Hematopoietic multipotent progenitor cell treated with erythropoietin and hydrocortisone succinate and interleukin-3 and kit ligand, for 17 days (in vitro differentiated cells): ENCODE measurements around the gene AHRR.

ENCODE experiments used
- DNase-seq: peaks from one replicate; pipeline ENCODE4 v3.0.0-alpha.2; 2015; ENCODE audit warnings: low spot score

Gene AHRR

DNA sequence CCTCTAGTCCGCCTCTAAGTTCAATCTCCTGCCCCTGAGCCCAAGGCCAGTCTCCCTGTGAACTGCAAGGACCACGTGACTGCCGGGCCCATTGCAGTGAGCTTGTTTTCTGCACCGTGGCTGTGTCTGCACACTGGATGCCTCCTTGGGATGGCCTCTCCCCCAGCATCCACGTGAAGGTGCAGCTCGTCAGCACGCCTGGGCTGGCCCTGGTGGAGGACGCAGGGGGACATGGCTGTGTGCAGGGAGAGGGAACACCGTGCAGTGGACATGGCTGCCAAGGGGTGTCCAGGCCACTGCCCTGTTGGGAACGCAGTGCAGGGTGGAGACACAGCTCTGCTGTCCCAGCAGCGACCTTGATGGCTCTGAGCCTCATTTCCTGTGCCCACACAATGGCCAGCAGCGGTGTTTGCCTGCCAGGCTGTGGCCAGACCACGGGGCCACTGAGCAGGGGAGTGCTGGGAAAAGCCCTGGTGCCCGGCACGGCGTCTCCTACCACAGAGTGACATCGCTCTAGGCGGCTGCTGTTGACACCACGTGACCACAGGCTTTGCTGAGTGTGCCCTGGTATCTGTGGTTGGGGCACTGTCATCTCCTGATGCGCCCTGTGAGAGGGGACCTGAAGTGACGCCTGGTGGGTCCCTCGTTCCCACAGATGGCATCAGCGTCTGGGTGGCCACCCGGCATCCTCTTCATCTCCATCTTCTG is 94.6 kb downstream of the AHRR start:
- DNase-seq, result no peak

DNA sequence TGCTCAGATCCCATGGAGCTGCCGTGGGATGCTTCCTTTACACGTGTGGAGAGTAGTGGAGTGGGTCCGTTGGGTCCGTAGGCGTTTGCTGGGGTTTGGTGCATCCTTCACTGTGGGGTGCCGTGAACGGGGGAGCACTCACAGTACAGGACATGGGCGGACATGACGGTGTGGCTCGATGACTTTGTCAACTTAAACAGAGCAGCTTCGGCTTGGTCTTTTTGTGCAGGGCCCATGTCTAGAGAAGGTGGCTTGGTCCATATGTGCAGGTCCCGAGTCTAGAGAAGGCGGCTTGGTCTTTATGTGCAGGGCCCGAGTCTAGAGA is 95.1 kb downstream of the AHRR start:
- no peak for DNase-seq

DNA sequence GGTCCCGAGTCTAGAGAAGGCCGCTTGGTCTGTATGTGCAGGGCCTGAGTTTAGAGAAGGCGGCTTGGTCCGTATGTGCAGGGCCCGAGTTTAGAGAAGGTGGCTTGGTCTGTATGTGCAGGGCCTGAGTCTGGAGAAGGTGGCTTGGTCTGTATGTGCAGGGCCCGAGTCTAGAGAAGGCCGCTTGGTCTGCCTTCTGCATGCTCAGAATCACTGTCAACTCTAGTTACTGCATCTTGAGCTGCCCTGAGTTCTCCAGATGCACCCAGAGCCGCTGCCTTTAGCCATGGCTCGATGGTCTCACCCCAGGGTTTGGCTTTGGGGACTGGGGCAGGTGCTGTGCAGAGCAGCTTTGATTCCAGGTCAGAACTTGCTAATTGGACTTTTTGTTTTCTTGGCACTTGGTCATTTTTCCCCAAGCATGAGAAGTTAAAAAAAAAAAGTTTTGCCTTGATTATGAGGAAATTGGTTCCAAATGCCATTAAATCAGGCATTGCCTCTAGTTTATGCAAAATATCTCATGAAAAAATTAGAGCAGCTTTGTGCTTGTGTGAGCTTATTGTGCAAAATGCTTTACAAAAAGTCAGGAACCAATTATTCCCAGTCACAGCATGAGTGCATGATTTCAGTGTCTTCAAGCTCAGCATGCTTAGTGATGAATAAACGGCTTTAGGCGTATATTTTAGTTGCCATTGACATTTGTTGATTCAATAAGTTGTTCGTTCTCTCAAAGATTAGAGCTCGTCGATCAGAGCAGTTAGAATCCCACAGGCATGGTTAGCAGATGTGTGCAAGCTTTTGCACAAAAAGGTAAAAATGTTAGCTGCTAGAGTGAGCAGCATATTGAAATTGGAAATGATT is 96.0 kb downstream of the AHRR start:
- DNase-seq, result no peak

DNA sequence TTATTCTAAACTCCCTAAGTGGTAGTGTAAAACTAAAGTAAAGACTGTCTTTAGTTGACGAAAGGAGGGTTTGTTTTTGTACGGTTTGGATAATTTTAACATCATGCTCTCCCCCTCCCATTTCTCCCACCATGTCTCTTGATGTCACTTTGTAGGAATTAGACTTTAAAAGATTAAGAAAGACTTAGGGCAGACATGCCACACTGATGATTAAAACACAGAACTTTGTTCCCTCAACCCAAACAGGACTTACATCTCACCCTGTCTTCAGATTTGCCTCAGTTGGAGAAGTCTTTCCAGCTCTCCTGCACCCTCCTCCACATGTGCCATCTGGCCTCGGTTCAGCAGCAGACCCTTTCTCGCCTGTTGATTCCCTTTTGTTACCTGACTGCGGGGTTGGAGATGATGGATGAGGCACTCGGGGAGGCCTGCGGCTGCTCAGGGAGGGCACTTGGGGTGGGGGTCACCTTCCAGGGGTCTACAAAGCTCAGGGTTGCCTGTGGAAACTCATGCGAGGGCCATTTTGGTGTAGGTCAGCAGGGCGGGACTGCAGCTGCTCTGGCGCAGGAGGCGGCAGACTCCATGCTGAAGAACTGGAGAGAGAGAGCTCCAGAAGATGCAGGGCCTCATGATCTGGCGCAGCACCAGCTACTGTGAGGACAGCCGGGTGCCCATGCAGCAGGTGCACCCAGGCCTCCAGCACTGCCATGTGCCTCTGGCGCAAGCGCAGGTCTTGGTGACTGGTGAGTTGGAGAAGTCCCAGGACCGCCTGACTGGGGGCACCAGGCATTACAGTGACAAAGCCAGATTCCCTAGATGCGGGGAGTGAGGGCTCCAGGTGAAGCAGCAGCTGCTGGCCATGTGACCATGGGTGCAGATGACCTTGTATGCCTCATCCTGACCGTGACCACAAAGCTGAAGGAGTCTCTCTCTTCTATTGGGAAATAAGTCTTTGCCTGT is 96.9 kb downstream of the AHRR start:
- DNase-seq, result no peak

DNA sequence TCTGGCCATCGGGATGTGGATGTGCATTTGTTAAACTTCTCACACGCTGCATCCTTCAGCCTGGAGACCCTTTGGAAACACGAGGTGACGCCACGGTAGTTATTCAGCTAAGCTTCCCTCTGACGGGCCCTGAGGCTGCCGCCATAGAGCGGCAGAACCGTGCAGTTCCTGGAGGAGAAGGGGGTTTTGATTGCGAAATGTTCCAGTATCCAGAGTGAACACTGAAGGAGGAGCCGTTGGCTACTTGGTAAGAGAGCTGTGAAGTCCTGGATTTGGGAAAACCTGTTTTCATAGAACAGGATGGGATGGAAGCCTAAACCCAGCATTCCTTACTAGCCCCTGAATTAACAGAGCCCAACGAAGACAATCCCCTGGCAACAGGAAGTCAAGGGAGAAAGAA is 98.5 kb downstream of the AHRR start:
- no peak for DNase-seq

DNA sequence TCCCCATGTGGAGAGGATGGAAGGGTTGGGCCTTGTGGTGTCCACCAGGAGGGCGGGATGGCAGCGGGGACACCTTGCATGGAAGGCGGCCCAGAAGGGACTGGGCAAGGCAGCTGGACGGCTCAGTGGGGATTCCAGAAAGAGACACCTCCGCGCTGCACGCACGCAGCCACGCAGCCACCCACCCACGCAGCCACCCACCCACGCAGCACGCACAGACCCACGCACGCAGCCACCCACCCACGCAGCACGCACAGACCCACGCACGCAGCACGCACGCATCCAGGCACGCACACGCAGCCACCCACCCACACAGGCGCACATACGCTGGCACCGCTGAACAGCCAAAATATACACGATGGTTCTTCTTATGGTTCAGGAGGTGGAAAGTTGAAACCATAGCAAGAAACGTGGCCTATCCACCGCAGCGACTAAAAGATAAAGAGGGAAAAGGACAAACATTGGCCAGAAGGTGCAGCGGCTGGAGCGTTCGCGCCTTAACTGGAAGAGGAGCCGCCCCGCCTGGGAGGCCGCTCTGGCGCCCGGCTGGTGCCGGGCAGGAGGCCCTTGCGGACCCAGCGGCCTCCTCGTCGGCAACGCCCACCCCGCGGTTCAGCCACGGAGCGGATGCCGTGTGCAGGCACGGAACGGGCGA is 99.2 kb downstream of the AHRR start:
- DNase-seq, result no peak

DNA sequence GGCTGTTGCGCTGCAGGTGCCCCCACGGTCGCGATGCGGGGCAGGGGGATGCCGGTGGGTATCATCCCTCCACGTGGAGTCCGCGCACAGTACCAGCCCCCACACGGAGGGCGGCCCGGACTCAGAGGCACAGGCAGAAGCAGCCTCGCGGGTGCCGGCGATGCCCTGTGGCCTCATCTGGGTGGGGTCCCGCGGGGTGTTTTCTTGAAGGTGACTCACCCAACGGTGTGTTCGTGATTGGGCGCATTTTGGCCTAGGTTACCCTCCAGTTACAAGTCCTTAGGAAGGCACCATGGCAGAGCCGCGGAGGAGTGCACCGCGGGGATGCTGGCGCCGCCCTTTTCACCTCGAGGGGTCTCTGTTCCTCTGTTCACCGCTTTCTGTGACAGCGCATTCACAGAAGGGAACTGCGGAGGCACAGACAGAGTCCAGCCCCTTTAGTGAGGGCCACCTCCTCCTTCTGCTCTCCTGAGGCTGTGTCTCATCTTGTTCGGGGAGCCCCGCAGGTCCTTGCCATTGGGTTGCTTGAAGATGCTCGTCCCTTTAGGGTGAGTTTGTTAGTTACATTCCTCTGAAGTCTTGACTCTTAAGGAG is 99.9 kb downstream of the AHRR start:
- DNase-seq, result no peak

DNA sequence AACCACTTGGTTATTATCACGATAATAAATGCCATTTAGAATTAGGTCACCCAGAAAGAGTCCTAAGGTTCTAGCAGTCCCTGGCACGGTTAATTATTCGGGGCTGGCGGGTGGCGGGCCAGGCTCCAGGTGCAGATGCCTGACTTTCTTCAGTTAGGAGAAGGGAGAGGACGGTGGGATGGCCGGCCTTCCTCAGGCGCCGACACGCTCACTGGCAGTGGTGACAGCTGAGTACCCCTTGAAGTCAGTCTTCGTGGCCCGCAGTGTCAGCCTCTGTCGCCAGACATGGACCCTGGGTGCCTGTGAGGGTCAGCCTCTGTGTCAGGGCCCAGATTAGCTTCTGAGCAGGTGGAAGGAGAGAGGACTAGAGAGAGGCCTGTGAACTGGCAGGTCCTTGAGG is 100.4 kb downstream of the AHRR start:
- no peak for DNase-seq

DNA sequence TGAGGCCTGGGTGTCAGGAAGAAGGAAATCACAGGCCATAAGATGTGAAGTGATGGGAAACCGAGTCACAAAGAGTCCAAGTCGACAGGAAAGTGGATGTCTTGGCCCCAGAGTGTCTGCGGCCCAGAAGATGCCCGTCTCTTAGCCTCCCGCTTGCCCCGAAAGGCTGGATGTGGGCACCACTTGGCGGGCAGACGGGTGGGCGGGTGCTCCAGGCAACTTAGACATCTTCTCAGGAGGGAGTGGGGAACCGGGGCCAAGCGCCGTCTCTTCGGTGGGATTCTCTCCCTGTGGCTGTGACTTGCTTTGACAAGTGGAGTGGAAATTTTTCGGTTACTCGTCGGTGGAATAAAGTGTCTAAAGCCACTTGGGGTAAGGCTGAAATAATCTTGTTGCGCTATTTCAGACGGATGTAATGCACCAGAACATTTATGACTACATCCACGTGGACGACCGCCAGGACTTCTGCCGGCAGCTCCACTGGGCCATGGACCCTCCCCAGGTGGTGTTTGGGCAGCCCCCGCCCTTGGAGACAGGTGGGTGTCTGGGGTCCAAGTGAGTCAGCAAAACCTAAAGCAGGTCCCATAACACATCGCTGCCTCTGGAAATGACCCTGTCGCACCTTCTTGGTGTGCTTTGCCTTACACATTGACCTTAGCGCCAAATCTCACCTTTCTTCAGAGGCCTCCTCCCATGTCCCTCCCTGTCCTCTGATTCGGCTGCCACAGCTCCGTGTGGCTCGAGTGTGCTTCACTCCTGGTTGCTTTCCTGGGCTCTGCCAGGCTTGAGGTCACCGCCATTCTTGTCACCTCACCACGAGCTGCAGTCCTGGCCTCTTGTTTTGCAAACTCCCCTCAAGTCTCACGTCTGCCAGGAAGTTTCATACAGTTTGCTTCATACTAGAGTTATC is 101.1 kb downstream of the AHRR start:
- no peak for DNase-seq

DNA sequence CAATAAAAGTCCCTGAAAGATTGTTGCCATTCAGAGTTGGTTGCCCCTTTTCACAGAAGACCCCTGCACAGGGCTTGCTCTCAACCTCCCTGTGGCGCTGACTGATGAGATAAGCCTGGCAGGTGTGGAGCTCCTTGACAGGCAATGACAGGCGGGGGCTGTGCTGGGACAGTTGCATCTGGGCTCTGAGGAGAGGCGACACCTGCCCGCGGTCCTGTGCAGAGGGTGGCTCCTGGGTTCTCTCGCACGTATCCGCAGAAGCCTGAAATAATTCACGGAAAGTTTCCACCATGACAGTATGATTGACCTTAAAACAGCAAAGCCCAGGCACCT is 101.7 kb downstream of the AHRR start:
- no peak for DNase-seq

DNA sequence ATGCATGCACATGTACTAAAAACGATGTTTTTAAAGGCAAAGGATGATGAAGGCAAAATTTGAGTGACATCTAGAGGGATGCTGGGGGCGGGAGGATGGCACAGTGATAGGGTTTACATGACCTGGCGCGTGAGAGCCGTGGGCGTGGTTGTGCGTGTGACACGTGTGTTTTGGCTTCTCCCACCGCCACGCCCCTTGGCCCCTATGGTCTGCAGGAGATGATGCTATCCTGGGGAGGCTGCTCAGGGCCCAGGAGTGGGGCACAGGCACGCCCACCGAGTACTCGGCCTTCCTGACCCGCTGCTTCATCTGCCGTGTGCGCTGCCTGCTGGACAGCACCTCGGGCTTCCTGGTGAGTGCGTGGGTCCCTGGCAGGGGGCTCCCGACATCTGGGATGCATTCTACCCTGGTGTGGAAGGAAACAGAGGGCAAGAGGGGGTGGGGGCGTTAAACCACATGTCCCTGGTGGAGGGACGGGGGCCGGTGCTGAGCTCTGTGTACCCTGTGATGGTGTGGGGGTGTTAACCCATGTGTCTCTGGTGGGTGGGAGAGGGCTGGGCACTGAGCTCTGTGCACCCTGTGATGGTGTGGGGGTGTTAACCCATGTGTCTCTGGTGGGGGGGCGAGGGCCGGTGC is 102.2 kb downstream of the AHRR start:
- DNase-seq, result no peak

DNA sequence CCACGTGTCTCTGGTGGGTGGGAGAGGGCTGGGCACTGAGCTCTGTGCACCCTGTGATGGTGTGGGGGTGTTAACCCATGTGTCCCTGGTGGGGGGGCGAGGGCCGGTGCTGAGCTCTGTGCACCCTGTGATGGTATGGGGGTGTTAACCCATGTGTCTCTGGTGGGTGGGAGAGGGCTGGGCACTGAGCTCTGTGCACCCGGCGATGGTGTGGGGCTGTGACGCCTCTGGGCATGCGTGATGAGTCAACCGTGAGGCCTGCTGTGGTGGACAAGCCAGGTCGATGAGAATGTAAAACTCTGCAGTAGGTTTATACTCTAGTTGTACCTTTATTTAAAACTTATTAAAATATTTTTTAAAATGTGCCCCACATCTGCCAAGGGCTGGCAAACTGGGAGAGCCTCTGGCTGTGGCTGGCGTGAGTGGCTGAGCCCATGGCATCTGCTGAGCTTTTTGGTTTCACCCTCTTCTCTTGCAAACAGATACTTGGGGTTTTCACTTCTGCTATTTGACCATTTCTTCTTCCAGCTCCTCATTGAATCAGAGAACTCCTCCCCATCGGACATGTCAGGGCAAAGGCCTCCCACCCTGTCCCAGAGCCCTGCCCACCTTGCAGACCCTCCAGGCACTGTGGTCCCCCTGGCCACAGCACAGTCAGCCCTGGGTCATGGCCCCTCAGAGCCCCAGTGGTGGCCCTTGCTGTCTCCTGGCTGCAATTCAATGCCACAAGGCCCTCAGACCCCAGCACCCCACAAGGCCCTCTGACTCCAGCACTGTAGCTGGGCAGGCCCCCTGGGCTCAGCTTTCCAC is 103.0 kb downstream of the AHRR start:
- no peak for DNase-seq

DNA sequence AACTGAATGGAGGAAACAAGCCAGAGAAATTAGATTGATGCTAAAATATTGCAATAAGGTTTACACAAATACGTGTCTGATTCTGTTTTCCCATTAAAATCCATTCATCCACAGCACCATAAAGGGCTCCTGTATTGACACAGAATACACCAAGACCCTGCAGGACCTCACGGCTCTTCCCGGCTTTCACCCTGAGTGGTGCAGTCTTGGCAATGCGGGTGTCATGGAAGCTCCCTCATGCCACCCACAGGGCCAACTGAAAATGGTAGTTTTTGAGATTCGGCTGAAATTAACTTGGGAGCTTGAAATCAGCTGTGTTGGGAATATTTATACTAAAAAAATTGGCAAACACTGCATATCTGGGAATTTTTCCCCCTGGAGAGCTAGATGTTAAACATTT is 104.2 kb downstream of the AHRR start:
- no peak for DNase-seq

DNA sequence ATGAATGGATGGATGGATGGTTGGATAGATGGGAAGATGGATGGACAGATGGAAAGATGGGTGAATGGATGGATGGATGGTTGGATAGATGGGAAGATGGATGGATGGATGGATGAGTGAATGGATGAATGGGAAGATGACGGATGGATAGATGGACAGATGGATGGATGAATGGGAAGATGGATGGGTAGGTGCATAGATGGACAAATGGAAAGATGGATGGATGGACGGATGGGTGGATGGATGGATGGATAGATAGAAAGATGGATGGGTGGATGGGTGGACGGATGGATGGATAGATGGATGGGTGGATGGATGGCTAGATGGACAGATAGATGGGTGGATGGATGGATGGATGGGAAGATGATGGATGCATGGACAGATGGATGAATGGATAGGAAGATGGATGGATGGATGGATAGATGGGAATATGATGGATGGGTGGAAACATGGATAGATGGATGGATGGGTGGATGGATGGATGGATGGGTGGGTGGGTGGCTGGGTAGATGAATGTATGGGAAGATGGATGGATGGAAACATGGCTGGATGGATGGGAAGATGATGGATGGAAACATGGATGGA is 105.0 kb downstream of the AHRR start:
- DNase-seq, result no peak

DNA sequence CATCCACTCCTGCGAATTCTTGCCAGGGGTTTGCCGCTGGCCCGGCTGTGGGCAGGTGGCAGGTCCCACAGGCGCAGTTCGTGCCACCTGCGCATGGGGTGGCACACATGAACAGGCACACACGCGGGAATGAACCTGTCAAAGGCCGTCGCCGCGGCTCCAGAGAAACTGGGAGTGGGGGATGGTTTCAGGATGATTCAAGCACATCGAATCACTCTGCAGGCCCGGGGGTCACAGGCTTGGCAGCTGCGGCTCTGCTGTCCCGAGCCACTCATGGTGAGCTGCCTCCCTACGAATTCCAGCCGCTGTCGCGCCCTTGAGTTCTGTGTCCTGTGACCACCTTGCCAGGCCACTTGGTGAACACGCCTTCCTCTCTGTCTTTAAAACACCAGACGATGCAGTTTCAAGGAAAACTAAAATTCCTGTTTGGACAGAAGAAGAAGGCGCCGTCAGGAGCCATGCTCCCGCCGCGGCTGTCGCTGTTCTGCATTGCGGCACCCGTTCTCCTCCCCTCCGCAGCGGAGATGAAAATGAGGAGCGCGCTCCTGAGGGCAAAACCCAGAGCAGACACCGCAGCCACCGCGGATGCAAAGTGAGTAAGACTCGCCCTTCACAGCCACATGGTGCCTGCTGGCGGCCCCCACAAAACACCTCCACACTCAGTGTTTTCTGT is 106.0 kb downstream of the AHRR start:
- no peak for DNase-seq

DNA sequence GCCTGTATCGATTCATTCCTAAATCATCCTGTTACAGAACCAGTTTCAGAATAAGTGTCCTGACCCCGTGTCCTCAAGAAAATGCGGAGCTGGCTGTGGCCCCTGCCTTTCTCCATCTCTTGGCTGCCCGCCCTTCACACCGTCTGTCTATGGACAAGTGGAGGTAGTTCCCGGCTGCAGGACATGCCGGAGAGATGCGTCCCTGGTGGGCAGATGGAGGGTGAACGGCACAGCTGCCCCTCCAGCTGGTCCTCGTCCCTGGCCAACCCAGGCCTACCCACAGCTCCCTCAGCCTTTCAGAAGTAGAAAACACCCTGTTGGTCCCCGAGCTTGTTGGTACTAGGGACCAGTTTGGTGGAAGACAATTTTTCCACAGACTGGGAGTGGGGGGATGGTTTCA is 106.7 kb downstream of the AHRR start:
- no peak for DNase-seq

DNA sequence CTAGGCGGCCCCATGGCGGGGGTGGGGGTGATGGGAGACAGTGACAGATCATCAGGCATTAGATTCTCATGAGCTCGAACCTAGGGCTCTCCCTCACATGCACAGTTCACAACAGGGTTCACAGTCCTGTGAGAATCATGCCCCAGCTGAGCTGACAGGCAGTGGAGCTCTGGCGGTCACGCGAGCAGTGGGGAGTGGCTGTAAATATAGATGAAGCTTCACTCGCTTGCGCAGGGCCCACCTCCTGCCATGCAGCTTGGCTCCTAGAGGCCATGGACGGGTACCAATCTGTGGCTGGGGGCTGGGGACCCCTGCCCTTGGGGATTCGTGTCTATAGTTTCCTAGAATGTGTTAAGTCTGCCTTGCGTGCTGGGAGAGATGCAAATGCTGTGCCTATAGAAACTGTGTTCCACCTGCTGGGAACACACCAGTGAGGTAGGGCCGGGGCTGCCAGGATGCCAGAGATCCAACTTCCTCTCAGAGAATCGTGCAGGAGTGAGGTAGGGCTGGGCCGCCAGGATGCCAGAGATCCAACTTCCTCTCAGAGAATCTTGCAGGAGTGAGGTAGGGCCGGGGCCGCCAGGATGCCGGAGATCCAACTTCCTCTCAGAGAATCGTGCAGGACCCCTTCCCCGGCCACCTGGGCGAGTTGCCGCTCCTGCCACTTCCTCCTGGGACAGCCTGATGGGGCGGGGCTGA is 107.4 kb downstream of the AHRR start:
- DNase-seq, result no peak
